IMR-90 (cell line): Measurements from ENCODE around the gene PSORS1C2. TPM values are rescaled to one million over a fixed set of nuclear protein-coding genes. Genes with fewer than 3 reads are reported as not detected.

Source experiments
- ATAC-seq: fragments of 200-7000 bp; cut with Tn5 transposase; 2 replicates; pipeline ENCODE4 v1.9.1; 2020; ENCODE audit warnings: low read depth, mild to moderate bottlenecking, moderate library complexity
- BruUV-seq: library from RNA; stranded (reverse); fragments of 400-500 nt; replicated peaks from 2 replicates; lab custom pipeline; 2021; lab: Mats Ljungman, UMichigan
- CTCF ChIA-PET: fragments of 300-600 bp; formaldehyde crosslinking; extraction: SDS; loops from one replicate; lab custom pipeline; 2021; ENCODE audit warnings: antibody characterized with exemption; lab: Yijun Ruan, JAX
- POLR2A ChIA-PET: fragments of 300-600 bp; sonication (Branson Sonifier 250); formaldehyde crosslinking; loops from one replicate; lab custom pipeline; 2022; ENCODE audit warnings: antibody characterized with exemption; ENCODE audit not compliant: unreplicated experiment; lab: Charles Lee
- DNase-seq: peaks from one replicate; pipeline ENCODE4 v3.0.0; 2013
- H2AFZ ChIP-seq: replicated peaks from 2 replicates; pipeline ENCODE3; 2013; ENCODE audit warnings: low read length, mild to moderate bottlenecking; ENCODE audit not compliant: poor library complexity
- H2AK5ac ChIP-seq: 2 replicates; pipeline ENCODE4 v1.6.1; 2013; ENCODE audit warnings: low read depth, low read length, inconsistent platforms
- H2AK9ac ChIP-seq: replicated peaks from 2 replicates; pipeline ENCODE3; 2013; ENCODE audit warnings: mild to moderate bottlenecking, low read depth, low read length, moderate library complexity; ENCODE audit not compliant: poor library complexity
- H2BK120ac ChIP-seq: 2 replicates; pipeline ENCODE4 v1.6.1; 2013; ENCODE audit warnings: low read depth, low read length, inconsistent platforms
- H2BK15ac ChIP-seq: 3 replicates; pipeline ENCODE4 v1.6.1; 2013; ENCODE audit warnings: low read depth, low read length, inconsistent platforms
- H2BK20ac ChIP-seq: 2 replicates; pipeline ENCODE4 v1.6.1; 2013; ENCODE audit warnings: low read depth, mild to moderate bottlenecking, inconsistent platforms, low read length, moderate library complexity
- H2BK5ac ChIP-seq: 2 replicates; pipeline ENCODE4 v1.6.1; 2013; ENCODE audit warnings: mild to moderate bottlenecking, low read depth, low read length, inconsistent platforms; ENCODE audit not compliant: poor library complexity, severe bottlenecking
- H3K14ac ChIP-seq: replicated peaks from 2 replicates; pipeline ENCODE4 v1.6.1; 2013; ENCODE audit warnings: low read depth, low read length, inconsistent platforms
- H3K18ac ChIP-seq: 2 replicates; pipeline ENCODE4 v1.6.1; 2013; ENCODE audit warnings: low read depth, low read length, control low read depth
- H3K23ac ChIP-seq: 2 replicates; pipeline ENCODE4 v1.6.1; 2013; ENCODE audit warnings: low read depth, low read length, inconsistent platforms
- H3K27ac ChIP-seq: 2 replicates; pipeline ENCODE4 v1.5.1; 2013; ENCODE audit warnings: mild to moderate bottlenecking, control low read depth, low read length; ENCODE audit not compliant: insufficient read depth
- H3K27me3 ChIP-seq: 2 replicates; pipeline ENCODE4 v1.6.1; 2013; ENCODE audit warnings: low read length; ENCODE audit not compliant: control insufficient read depth, insufficient read depth
- H3K36me3 ChIP-seq: 2 replicates; pipeline ENCODE4 v1.6.1; 2013; ENCODE audit warnings: low read length, mixed read lengths; ENCODE audit not compliant: control insufficient read depth, insufficient read depth
- H3K4ac ChIP-seq: 2 replicates; pipeline ENCODE4 v1.6.1; 2013; ENCODE audit warnings: low read depth, low read length, inconsistent platforms
- H3K4me1 ChIP-seq: 2 replicates; pipeline ENCODE4 v1.6.1; 2013; ENCODE audit warnings: low read length, mixed read lengths; ENCODE audit not compliant: control insufficient read depth, insufficient read depth
- H3K4me2 ChIP-seq: 2 replicates; pipeline ENCODE4 v1.6.1; 2013; ENCODE audit warnings: low read depth, mild to moderate bottlenecking, control low read depth, low read length, moderate library complexity
- H3K4me3 ChIP-seq: 2 replicates; pipeline ENCODE4 v1.5.1; 2013; ENCODE audit warnings: low read depth, mild to moderate bottlenecking, control low read depth, low read length, moderate library complexity; ENCODE audit not compliant: insufficient read depth
- H3K56ac ChIP-seq: 2 replicates; pipeline ENCODE4 v1.6.1; 2013; ENCODE audit warnings: low read length, inconsistent platforms; ENCODE audit not compliant: insufficient read depth; ENCODE audit errors: extremely low read depth
- H3K79me1 ChIP-seq, 2 experiments: 2 replicates each; pipeline ENCODE4 v1.6.1; 2013; ENCODE audit warnings: low read length in 2 of 2, inconsistent platforms in 1 of 2, low read depth in 1 of 2
- H3K9ac ChIP-seq: 2 replicates; pipeline ENCODE4 v1.6.1; 2013; ENCODE audit warnings: low read depth, low read length, control low read depth
- H3K9me1 ChIP-seq: 2 replicates; pipeline ENCODE4 v1.6.1; 2013; ENCODE audit warnings: low read length, inconsistent platforms; ENCODE audit not compliant: insufficient read depth
- H3K9me3 ChIP-seq: 2 replicates; pipeline ENCODE4 v1.6.1; 2013; ENCODE audit warnings: low read length; ENCODE audit not compliant: control insufficient read depth, insufficient read depth
- H4K20me1 ChIP-seq: 2 replicates; pipeline ENCODE4 v1.6.1; 2013; ENCODE audit warnings: low read length, inconsistent platforms; ENCODE audit not compliant: insufficient read depth
- H4K5ac ChIP-seq: 2 replicates; pipeline ENCODE4 v1.6.1; 2013; ENCODE audit warnings: mild to moderate bottlenecking, low read depth, low read length, control low read depth
- H4K8ac ChIP-seq, 2 experiments: 2 replicates each; pipeline ENCODE4 v1.6.1; 2013; ENCODE audit warnings: low read depth in 2 of 2, low read length in 2 of 2, control low read depth in 1 of 2, inconsistent platforms in 1 of 2
- H4K91ac ChIP-seq: 2 replicates; pipeline ENCODE4 v1.6.1; 2013; ENCODE audit warnings: low read depth, low read length, inconsistent platforms; ENCODE audit not compliant: insufficient read depth
- BHLHE40 ChIP-seq: fragments of 150-350 bp; IDR thresholded peaks from 2 replicates; pipeline ENCODE4 v1.6.1; 2016; ENCODE audit warnings: mild to moderate bottlenecking, low read depth, low read length
- CHD1 ChIP-seq: IDR thresholded peaks from 2 replicates; pipeline ENCODE4 v1.6.1; 2012; ENCODE audit warnings: low read depth, low read length, improper control_type of control experiment
- FOS ChIP-seq: fragments of 150-350 bp; IDR thresholded peaks from 2 replicates; pipeline ENCODE4 v1.6.1; 2016; ENCODE audit warnings: low read depth, low read length
- MAFK ChIP-seq: IDR thresholded peaks from 2 replicates; pipeline ENCODE4 v1.6.1; 2012; ENCODE audit warnings: low read depth, low read length, improper control_type of control experiment
- MAZ ChIP-seq: IDR thresholded peaks from 2 replicates; pipeline ENCODE4 v1.6.1; 2012; ENCODE audit warnings: low read depth, mild to moderate bottlenecking, low read length, improper control_type of control experiment, moderate library complexity, borderline replicate concordance
- MXI1 ChIP-seq: IDR thresholded peaks from 2 replicates; pipeline ENCODE4 v1.6.1; 2012; ENCODE audit warnings: low read depth, mild to moderate bottlenecking, low read length, moderate library complexity, borderline replicate concordance
- POLR2A ChIP-seq: IDR thresholded peaks from 2 replicates; pipeline ENCODE4 v1.6.1; 2012; ENCODE audit warnings: mild to moderate bottlenecking, low read depth, low read length
- RCOR1 ChIP-seq: IDR thresholded peaks from 2 replicates; pipeline ENCODE4 v1.6.1; 2012; ENCODE audit warnings: mild to moderate bottlenecking, low read length, improper control_type of control experiment; ENCODE audit not compliant: insufficient replicate concordance
- RFX5 ChIP-seq: IDR thresholded peaks from 2 replicates; pipeline ENCODE4 v1.8.0; 2012; ENCODE audit warnings: low read depth, mild to moderate bottlenecking, low read length, moderate library complexity
- SMC3 ChIP-seq: fragments of 150-350 bp; IDR thresholded peaks from 2 replicates; pipeline ENCODE4 v1.6.1; 2016; ENCODE audit warnings: low read depth, mild to moderate bottlenecking, antibody characterized with exemption, low read length, moderate library complexity
- WGBS, 2 experiments: methylation state at CpG; one replicate each; pipeline versions ENCODE4 v1.1.5 to v1.1.7; 2013; ENCODE audit warnings: missing lambda C conversion rate in 2 of 2; ENCODE audit not compliant: insufficient read length in 1 of 2; ENCODE audit errors: extremely low coverage in 2 of 2; 5-methylcytosine and 5-hydroxymethylcytosine counted together
- dilution Hi-C: fragments of 300-500 bp; cut with HindIII; formaldehyde crosslinking; loops from one replicate; pipeline ENCODE4 v1.14.3; 2018; ENCODE audit warnings: low sequenced_read_pairs; ENCODE audit not compliant: unreplicated experiment
- in situ Hi-C: fragments of 300-500 bp; cut with MboI; formaldehyde crosslinking; loops from 3 replicates; pipeline ENCODE4 v1.14.3; 2019; ENCODE audit warnings: low sequenced_read_pairs, inconsistent platforms, mixed read lengths
- intact Hi-C: fragments of 100-400 bp; cut with micrococcal nuclease; formaldehyde crosslinking; loops from 2 replicates; pipeline ENCODE4 v1.10.0; 2022
- polyA plus RNA-seq, 3 experiments: library from polyadenylated mRNA; depleted of rRNA; stranded (reverse); fragments of >200 nt; gene quantifications; 2 replicates each; pipeline ENCODE4 v1.2.3, GENCODE V29; 2012; ENCODE audit warnings: low replicate concordance in 1 of 3
- total RNA-seq: library from RNA; depleted of rRNA; stranded (reverse); fragments of >200 nt; gene quantifications from 2 replicates; pipeline ENCODE4 v1.2.3, GENCODE V29; 2012
- TF ChIP-seq, protein P1 (sequence below): fragments of 150-350 bp; IDR thresholded peaks from 2 replicates; pipeline ENCODE4 v1.6.1; 2017; ENCODE audit warnings: mild to moderate bottlenecking, antibody characterized with exemption, low read length, low read depth
- TF ChIP-seq, protein P2 (sequence below): fragments of 150-350 bp; IDR thresholded peaks from 2 replicates; pipeline ENCODE4 v1.6.1; 2016; ENCODE audit warnings: low read depth, mild to moderate bottlenecking, low read length, moderate library complexity, borderline replicate concordance

The PSORS1C2 gene
- total and polyA plus RNA-seq, 2 of the 4 experiments (the other 2 are of a cell fraction): not detected

DNA sequence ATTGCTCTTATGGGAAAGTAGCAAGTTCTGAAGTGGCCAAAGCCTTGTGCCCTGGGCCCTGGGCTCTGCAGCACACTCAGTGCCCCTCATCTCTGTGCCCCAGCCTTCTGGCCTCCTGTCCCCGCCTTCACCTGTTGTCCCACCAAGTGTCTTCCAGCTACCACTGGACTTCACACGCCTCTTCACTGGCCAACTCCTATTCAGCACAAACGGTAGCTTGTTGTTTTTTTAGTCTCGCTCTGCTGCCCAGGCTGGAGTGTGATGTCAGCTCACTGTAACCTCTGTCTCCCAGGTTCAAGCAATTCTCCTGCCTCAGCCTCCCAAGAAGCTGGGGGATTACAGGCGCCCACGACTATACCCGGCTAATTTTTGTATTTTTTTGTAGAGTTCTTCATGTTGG is 13.9 kb upstream of the PSORS1C2 start:
- H3K27me3 ChIP-seq: no peaks in the 10 kb centered on the region
- no peak overlapping the region for H2AK5ac ChIP-seq
- peaks cover 4% of the 10 kb centered on the region for H3K4me1 ChIP-seq
- no peak overlapping the region for H2AK9ac ChIP-seq
- H2BK120ac ChIP-seq: no peak overlapping the region
- ChIA-PET CTCF (interaction anchor here (0.6 kb wide), 1 partner anchor 70 kb away, joined by 3 read pairs; no protein-coding TSS in a partner anchor), POLR2A (no interaction called here)
- no peaks in the 10 kb centered on the region for H3K9me3 ChIP-seq
- H4K91ac ChIP-seq: no peak overlapping the region
- H3K23ac ChIP-seq: no peak overlapping the region
- no peak overlapping the region for H3K56ac ChIP-seq
- H3K4me2 ChIP-seq: no peak overlapping the region
- no peak overlapping the region for H3K18ac ChIP-seq
- H2BK5ac ChIP-seq: no peak overlapping the region
- H2AFZ ChIP-seq: no peak overlapping the region
- 88% methylated on average over 1 of the region's 7 CpGs; no CpG with 5 or more reads in 1 of the 2 experiments for WGBS, 2 experiments
- no peak overlapping the region for H3K27ac ChIP-seq
- peaks cover 22% of the 10 kb centered on the region for H3K36me3 ChIP-seq
- in situ Hi-C loops: no loop called here
- ATAC-seq: no peak
- intact Hi-C loops: no loop called here
- no peak overlapping the region for H4K8ac ChIP-seq
- H3K4me3 ChIP-seq: no peak overlapping the region
- H3K9me1 ChIP-seq: peaks cover 13% of the 10 kb centered on the region
- no TSS peak for BruUV-seq
- TF ChIP-seq MXI1 (no peak), RCOR1 (no peak), MAFK (no peak), RFX5 (no peak), MAZ (no peak), POLR2A (no peak), BHLHE40 (no peak), CHD1 (no peak), FOS (no peak), SMC3 (no peak)
- TF ChIP-seq, protein P1, sequence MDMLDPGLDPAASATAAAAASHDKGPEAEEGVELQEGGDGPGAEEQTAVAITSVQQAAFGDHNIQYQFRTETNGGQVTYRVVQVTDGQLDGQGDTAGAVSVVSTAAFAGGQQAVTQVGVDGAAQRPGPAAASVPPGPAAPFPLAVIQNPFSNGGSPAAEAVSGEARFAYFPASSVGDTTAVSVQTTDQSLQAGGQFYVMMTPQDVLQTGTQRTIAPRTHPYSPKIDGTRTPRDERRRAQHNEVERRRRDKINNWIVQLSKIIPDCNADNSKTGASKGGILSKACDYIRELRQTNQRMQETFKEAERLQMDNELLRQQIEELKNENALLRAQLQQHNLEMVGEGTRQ: no peak
- TF ChIP-seq, protein P2, sequence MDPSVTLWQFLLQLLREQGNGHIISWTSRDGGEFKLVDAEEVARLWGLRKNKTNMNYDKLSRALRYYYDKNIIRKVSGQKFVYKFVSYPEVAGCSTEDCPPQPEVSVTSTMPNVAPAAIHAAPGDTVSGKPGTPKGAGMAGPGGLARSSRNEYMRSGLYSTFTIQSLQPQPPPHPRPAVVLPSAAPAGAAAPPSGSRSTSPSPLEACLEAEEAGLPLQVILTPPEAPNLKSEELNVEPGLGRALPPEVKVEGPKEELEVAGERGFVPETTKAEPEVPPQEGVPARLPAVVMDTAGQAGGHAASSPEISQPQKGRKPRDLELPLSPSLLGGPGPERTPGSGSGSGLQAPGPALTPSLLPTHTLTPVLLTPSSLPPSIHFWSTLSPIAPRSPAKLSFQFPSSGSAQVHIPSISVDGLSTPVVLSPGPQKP: no peak
- dilution Hi-C loops: no loop called here
- no peak for DNase-seq
- peaks cover 6 to 20% of the 10 kb centered on the region in 2 experiments for H3K79me1 ChIP-seq
- no peak overlapping the region for H4K5ac ChIP-seq
- no peak overlapping the region for H3K4ac ChIP-seq
- no peak overlapping the region for H2BK15ac ChIP-seq
- H4K20me1 ChIP-seq: no peaks in the 10 kb centered on the region
- no peak overlapping the region for H3K9ac ChIP-seq
- H3K14ac ChIP-seq: no peak overlapping the region
- no peak overlapping the region for H2BK20ac ChIP-seq
